ENCODE measurements around the gene ATP11B.
"Not testable (repeated sequence)": the region's sequence is repeated elsewhere in the genome, so short reads cannot be mapped to it uniquely, and the experiment has no call there.

Gene ATP11B

GRCh38 chr3:182848906-182849305 lies 55.6 kb downstream of the ATP11B start:
- H3K27me3 ChIP-seq (replicated peaks; ENCODE audit: control insufficient read depth, insufficient read depth, low read length), result no peaks in the 10 kb centered on the region
- no peaks in the 10 kb centered on the region for H3K9me3 ChIP-seq (ENCODE audit: control insufficient read depth, low read length)
- DNase-seq (ENCODE audit: low read depth), result no peak
- no peak overlapping the region for H3K9ac ChIP-seq (ENCODE audit: low read length)
- no peaks in the 10 kb centered on the region for H3K4me1 ChIP-seq (ENCODE audit: control insufficient read depth, insufficient read depth, low read length)
- peaks cover 82% of the 10 kb centered on the region for H3K36me3 ChIP-seq (ENCODE audit: control insufficient read depth, insufficient read depth, low read length, severe bottlenecking)
- H3K4me3 ChIP-seq (ENCODE audit: low read length), result no peak overlapping the region

GRCh38 chr3:182855076-182855475 lies 61.8 kb downstream of the ATP11B start:
- H3K27me3 ChIP-seq (replicated peaks; ENCODE audit: control insufficient read depth, insufficient read depth, low read length), result no peaks in the 10 kb centered on the region
- H3K9ac ChIP-seq (ENCODE audit: low read length), result no peak overlapping the region
- H3K4me1 ChIP-seq (ENCODE audit: control insufficient read depth, insufficient read depth, low read length), result no peaks in the 10 kb centered on the region
- no peak for DNase-seq (ENCODE audit: low read depth)
- H3K4me3 ChIP-seq (ENCODE audit: low read length), result no peak overlapping the region
- peaks cover 88% of the 10 kb centered on the region for H3K36me3 ChIP-seq (ENCODE audit: control insufficient read depth, insufficient read depth, low read length, severe bottlenecking)
- no peaks in the 10 kb centered on the region for H3K9me3 ChIP-seq (ENCODE audit: control insufficient read depth, low read length)

GRCh38 chr3:182861348-182861747 lies 68.0 kb downstream of the ATP11B start:
- Histone ChIP-seq H3K9ac (ENCODE audit: low read length) (no peak overlapping the region), H3K9me3 (ENCODE audit: control insufficient read depth, low read length) (no peaks in the 10 kb centered on the region), H3K36me3 (ENCODE audit: control insufficient read depth, insufficient read depth, low read length, severe bottlenecking) (peaks cover 75% of the 10 kb centered on the region), H3K4me1 (ENCODE audit: control insufficient read depth, insufficient read depth, low read length) (no peaks in the 10 kb centered on the region), H3K4me3 (ENCODE audit: low read length) (no peak overlapping the region), H3K27me3 (replicated peaks; ENCODE audit: control insufficient read depth, insufficient read depth, low read length) (no peaks in the 10 kb centered on the region)
- no peak for DNase-seq (ENCODE audit: low read depth)

- Histone ChIP-seq H3K36me3 (ENCODE audit: control insufficient read depth, insufficient read depth, low read length, severe bottlenecking) (peaks cover 72% of the 10 kb centered on the region), H3K4me3 (ENCODE audit: low read length) (no peak overlapping the region), H3K9ac (ENCODE audit: low read length) (no peak overlapping the region), H3K9me3 (ENCODE audit: control insufficient read depth, low read length) (no peaks in the 10 kb centered on the region), H3K4me1 (ENCODE audit: control insufficient read depth, insufficient read depth, low read length) (no peaks in the 10 kb centered on the region), H3K27me3 (replicated peaks; ENCODE audit: control insufficient read depth, insufficient read depth, low read length) (no peaks in the 10 kb centered on the region)
- DNase-seq (ENCODE audit: low read depth), result no peak
Observed at GRCh38 chr3:182862159-182862860, 69.0 kb downstream of the ATP11B start.

- H3K9me3 ChIP-seq (ENCODE audit: control insufficient read depth, low read length), result no peaks in the 10 kb centered on the region
- peaks cover 80% of the 10 kb centered on the region for H3K36me3 ChIP-seq (ENCODE audit: control insufficient read depth, insufficient read depth, low read length, severe bottlenecking)
- H3K4me1 ChIP-seq (ENCODE audit: control insufficient read depth, insufficient read depth, low read length), result no peaks in the 10 kb centered on the region
Observed at GRCh38 chr3:182869059-182869458, 75.8 kb downstream of the ATP11B start.

GRCh38 chr3:182870917-182871316 lies 77.6 kb downstream of the ATP11B start:
- not testable (repeated sequence) for H3K27me3 ChIP-seq (replicated peaks; ENCODE audit: control insufficient read depth, insufficient read depth, low read length); H3K9me3 ChIP-seq (ENCODE audit: control insufficient read depth, low read length); H3K9ac ChIP-seq (ENCODE audit: low read length); H3K4me1 ChIP-seq (ENCODE audit: control insufficient read depth, insufficient read depth, low read length); H3K4me3 ChIP-seq (ENCODE audit: low read length); DNase-seq (ENCODE audit: low read depth)
- H3K36me3 ChIP-seq (ENCODE audit: control insufficient read depth, insufficient read depth, low read length, severe bottlenecking), result peaks cover 85% of the 10 kb centered on the region

More at GRCh38 chr3:182869059-182869458, 75.8 kb downstream of the ATP11B start:
- Histone ChIP-seq H3K4me3 (ENCODE audit: low read length) (no peak overlapping the region), H3K9ac (ENCODE audit: low read length) (no peak overlapping the region), H3K27me3 (replicated peaks; ENCODE audit: control insufficient read depth, insufficient read depth, low read length) (no peaks in the 10 kb centered on the region)
- DNase-seq (ENCODE audit: low read depth), result no peak

GRCh38 chr3:182879031-182879611 lies 85.8 kb downstream of the ATP11B start:
- no peak for DNase-seq (ENCODE audit: low read depth)
- no peak overlapping the region for H3K4me3 ChIP-seq (ENCODE audit: low read length)

GRCh38 chr3:182886497-182886896 lies 93.2 kb downstream of the ATP11B start:
- H3K9ac ChIP-seq (ENCODE audit: low read length), result no peak overlapping the region
- no peaks in the 10 kb centered on the region for H3K9me3 ChIP-seq (ENCODE audit: control insufficient read depth, low read length)
- no peak overlapping the region for H3K4me3 ChIP-seq (ENCODE audit: low read length)
- DNase-seq (ENCODE audit: low read depth), result peak; percentile 27
- peaks cover 51% of the 10 kb centered on the region for H3K4me1 ChIP-seq (ENCODE audit: control insufficient read depth, insufficient read depth, low read length)
- H3K36me3 ChIP-seq (ENCODE audit: control insufficient read depth, insufficient read depth, low read length, severe bottlenecking), result peaks cover 39% of the 10 kb centered on the region
- no peaks in the 10 kb centered on the region for H3K27me3 ChIP-seq (replicated peaks; ENCODE audit: control insufficient read depth, insufficient read depth, low read length)

More at GRCh38 chr3:182879031-182879611, 85.8 kb downstream of the ATP11B start:
- Histone ChIP-seq H3K27me3 (replicated peaks; ENCODE audit: control insufficient read depth, insufficient read depth, low read length) (no peaks in the 10 kb centered on the region), H3K9ac (ENCODE audit: low read length) (no peak overlapping the region), H3K9me3 (ENCODE audit: control insufficient read depth, low read length) (no peaks in the 10 kb centered on the region), H3K36me3 (ENCODE audit: control insufficient read depth, insufficient read depth, low read length, severe bottlenecking) (peaks cover 61% of the 10 kb centered on the region), H3K4me1 (ENCODE audit: control insufficient read depth, insufficient read depth, low read length) (peaks cover 2% of the 10 kb centered on the region)

GRCh38 chr3:182889948-182890629 lies 96.8 kb downstream of the ATP11B start:
- peaks cover 38% of the 10 kb centered on the region for H3K36me3 ChIP-seq (ENCODE audit: control insufficient read depth, insufficient read depth, low read length, severe bottlenecking)
- H3K4me3 ChIP-seq (ENCODE audit: low read length), result peak overlapping the region; percentile 47

GRCh38 chr3:182891364-182891763 lies 98.1 kb downstream of the ATP11B start:
- Histone ChIP-seq H3K9ac (ENCODE audit: low read length) (no peak overlapping the region), H3K36me3 (ENCODE audit: control insufficient read depth, insufficient read depth, low read length, severe bottlenecking) (peaks cover 42% of the 10 kb centered on the region), H3K4me1 (ENCODE audit: control insufficient read depth, insufficient read depth, low read length) (peaks cover 46% of the 10 kb centered on the region), H3K9me3 (ENCODE audit: control insufficient read depth, low read length) (no peaks in the 10 kb centered on the region), H3K27me3 (replicated peaks; ENCODE audit: control insufficient read depth, insufficient read depth, low read length) (no peaks in the 10 kb centered on the region), H3K4me3 (ENCODE audit: low read length) (no peak overlapping the region)
- DNase-seq (ENCODE audit: low read depth), result peak; percentile 15

More at GRCh38 chr3:182889948-182890629, 96.8 kb downstream of the ATP11B start:
- no peaks in the 10 kb centered on the region for H3K9me3 ChIP-seq (ENCODE audit: control insufficient read depth, low read length)
- peak; percentile 85 for DNase-seq (ENCODE audit: low read depth)
- no peaks in the 10 kb centered on the region for H3K27me3 ChIP-seq (replicated peaks; ENCODE audit: control insufficient read depth, insufficient read depth, low read length)
- peak overlapping the region; percentile 19 for H3K9ac ChIP-seq (ENCODE audit: low read length)
- H3K4me1 ChIP-seq (ENCODE audit: control insufficient read depth, insufficient read depth, low read length), result peaks cover 51% of the 10 kb centered on the region

- no peaks in the 10 kb centered on the region for H3K9me3 ChIP-seq (ENCODE audit: control insufficient read depth, low read length)
- H3K27me3 ChIP-seq (replicated peaks; ENCODE audit: control insufficient read depth, insufficient read depth, low read length), result no peaks in the 10 kb centered on the region
- no peak for DNase-seq (ENCODE audit: low read depth)
- no peak overlapping the region for H3K9ac ChIP-seq (ENCODE audit: low read length)
- peaks cover 43% of the 10 kb centered on the region for H3K36me3 ChIP-seq (ENCODE audit: control insufficient read depth, insufficient read depth, low read length, severe bottlenecking)
- H3K4me3 ChIP-seq (ENCODE audit: low read length), result no peak overlapping the region
- H3K4me1 ChIP-seq (ENCODE audit: control insufficient read depth, insufficient read depth, low read length), result peaks cover 41% of the 10 kb centered on the region
Observed at GRCh38 chr3:182892226-182892625, 98.9 kb downstream of the ATP11B start.

Measured in adipocyte (in vitro differentiated cells).